HEK293T (cell line): ENCODE results near the gene MIPEP.

Experiments
- ARNT ChIP-seq: fragments of 450-650 bp; IDR thresholded peaks from 2 replicates; pipeline ENCODE4 v1.6.1; 2017; ENCODE audit warnings: mild to moderate bottlenecking
- BHLHE40 ChIP-seq: fragments of 450-650 bp; IDR thresholded peaks from 2 replicates; pipeline ENCODE4 v1.6.1; 2016; ENCODE audit warnings: mild to moderate bottlenecking, moderate library complexity, borderline replicate concordance
- CTBP1 ChIP-seq: fragments of 450-650 bp; IDR thresholded peaks from 2 replicates; pipeline ENCODE4 v1.6.1; 2016; ENCODE audit warnings: borderline replicate concordance
- ELF4 ChIP-seq: fragments of 450-650 bp; IDR thresholded peaks from 2 replicates; pipeline ENCODE4 v1.6.1; 2017; ENCODE audit warnings: antibody characterized with exemption
- FOXA1 ChIP-seq: fragments of 450-650 bp; IDR thresholded peaks from 2 replicates; pipeline ENCODE4 v1.6.1; 2016; ENCODE audit warnings: mild to moderate bottlenecking
- FOXK2 ChIP-seq: fragments of 450-650 bp; IDR thresholded peaks from 2 replicates; pipeline ENCODE4 v1.6.1; 2016; ENCODE audit warnings: mild to moderate bottlenecking
- FOXM1 ChIP-seq: fragments of 450-650 bp; IDR thresholded peaks from 2 replicates; pipeline ENCODE4 v1.6.1; 2017; ENCODE audit warnings: mild to moderate bottlenecking, borderline replicate concordance
- HDGF ChIP-seq: fragments of 450-650 bp; IDR thresholded peaks from 2 replicates; pipeline ENCODE4 v1.6.1; 2017; ENCODE audit warnings: antibody characterized with exemption, borderline replicate concordance
- NFRKB ChIP-seq: fragments of 450-650 bp; IDR thresholded peaks from 2 replicates; pipeline ENCODE4 v1.6.1; 2016; ENCODE audit warnings: mild to moderate bottlenecking, moderate library complexity
- SP1 ChIP-seq: fragments of 450-650 bp; IDR thresholded peaks from 2 replicates; pipeline ENCODE4 v1.6.1; 2017
- SUZ12 ChIP-seq: fragments of 450-650 bp; IDR thresholded peaks from 2 replicates; pipeline ENCODE4 v1.6.1; 2016; ENCODE audit warnings: mild to moderate bottlenecking
- TARDBP ChIP-seq: fragments of 450-650 bp; IDR thresholded peaks from 2 replicates; pipeline ENCODE4 v1.6.1; 2016
- ZNF384 ChIP-seq: fragments of 450-650 bp; IDR thresholded peaks from 2 replicates; pipeline ENCODE4 v1.6.1; 2016
- TF ChIP-seq, protein P1 (sequence below): fragments of 450-650 bp; IDR thresholded peaks from 2 replicates; pipeline ENCODE4 v1.6.1; 2016

DNA sequence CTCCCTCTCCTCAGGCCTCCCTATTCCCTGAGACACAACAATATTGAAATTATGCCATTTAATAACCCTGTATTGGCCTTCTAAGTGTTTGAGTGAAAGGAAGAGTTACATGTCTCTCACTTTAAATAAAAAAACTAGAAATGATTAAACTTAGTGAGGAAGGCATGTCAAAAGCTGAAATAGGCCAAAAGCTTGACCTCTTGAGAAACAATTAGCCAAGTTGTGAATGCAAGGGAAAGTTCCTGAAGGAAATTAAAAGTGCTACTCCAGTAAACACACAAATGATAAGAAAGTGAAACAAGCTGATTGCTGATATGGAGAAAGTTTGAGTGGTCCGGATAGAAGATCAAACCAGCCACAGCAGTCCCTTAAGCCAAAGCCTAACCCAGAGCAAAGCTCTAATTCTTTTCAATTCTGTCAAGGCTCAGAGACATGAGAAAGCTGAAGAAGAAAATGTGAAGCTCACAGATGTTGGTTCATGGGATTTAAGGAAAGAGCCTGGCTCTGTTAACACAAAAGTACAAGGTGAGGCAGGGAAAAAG lies 191.4 kb downstream of the MIPEP start:
- TF ChIP-seq FOXK2 (no peak), BHLHE40 (no peak), HDGF (no peak), TARDBP (no peak), FOXA1 (no peak), SP1 (no peak), ELF4 (no peak), ARNT (no peak), SUZ12 (no peak), FOXM1 (no peak), CTBP1 (no peak), ZNF384 (no peak), NFRKB (no peak)
- TF ChIP-seq, protein P1, sequence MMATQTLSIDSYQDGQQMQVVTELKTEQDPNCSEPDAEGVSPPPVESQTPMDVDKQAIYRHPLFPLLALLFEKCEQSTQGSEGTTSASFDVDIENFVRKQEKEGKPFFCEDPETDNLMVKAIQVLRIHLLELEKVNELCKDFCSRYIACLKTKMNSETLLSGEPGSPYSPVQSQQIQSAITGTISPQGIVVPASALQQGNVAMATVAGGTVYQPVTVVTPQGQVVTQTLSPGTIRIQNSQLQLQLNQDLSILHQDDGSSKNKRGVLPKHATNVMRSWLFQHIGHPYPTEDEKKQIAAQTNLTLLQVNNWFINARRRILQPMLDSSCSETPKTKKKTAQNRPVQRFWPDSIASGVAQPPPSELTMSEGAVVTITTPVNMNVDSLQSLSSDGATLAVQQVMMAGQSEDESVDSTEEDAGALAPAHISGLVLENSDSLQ = no peak
